DOHH2 (cell line): ENCODE measurements around the gene PCBP3.

Experiments used
- H3F3A ChIP-seq: fragments of 200-600 bp; sonication (generic), shearing (Covaris generic); 2 replicates; pipeline ENCODE4 v1.6.0; 2016; ENCODE audit warnings: antibody characterized with exemption, mild to moderate bottlenecking; ENCODE audit not compliant: control insufficient read depth, insufficient read depth
- H3K27ac ChIP-seq: fragments of 200-600 bp; sonication (generic); 2 replicates; pipeline ENCODE4 v1.5.1; 2014; ENCODE audit warnings: low read depth, mild to moderate bottlenecking, low read length, moderate library complexity
- H3K27me3 ChIP-seq: fragments of 200-600 bp; sonication (generic); 2 replicates; pipeline ENCODE4 v1.6.1; 2014; ENCODE audit warnings: mild to moderate bottlenecking, low read length, mixed read lengths; ENCODE audit not compliant: control insufficient read depth
- H3K36me3 ChIP-seq: fragments of 200-600 bp; sonication (generic); 2 replicates; pipeline ENCODE4 v1.6.1; 2014; ENCODE audit warnings: mild to moderate bottlenecking, low read length, moderate library complexity, mixed read lengths; ENCODE audit not compliant: control insufficient read depth
- H3K4me1 ChIP-seq: fragments of 200-600 bp; sonication (generic); 2 replicates; pipeline ENCODE4 v1.6.1; 2014; ENCODE audit warnings: mild to moderate bottlenecking, low read length, mixed read lengths; ENCODE audit not compliant: control insufficient read depth
- H3K4me2 ChIP-seq: fragments of 200-600 bp; sonication (generic); 2 replicates; pipeline ENCODE4 v1.6.0; 2014; ENCODE audit warnings: mild to moderate bottlenecking, low read length, moderate library complexity
- H3K4me3 ChIP-seq: fragments of 200-600 bp; sonication (generic); 2 replicates; pipeline ENCODE4 v1.5.1; 2014; ENCODE audit warnings: mild to moderate bottlenecking, low read length, mixed read lengths
- H3K79me2 ChIP-seq: fragments of 200-600 bp; sonication (generic); 2 replicates; pipeline ENCODE4 v1.6.1; 2014; ENCODE audit warnings: mild to moderate bottlenecking, low read length, mixed read lengths; ENCODE audit not compliant: control insufficient read depth
- H3K9me2 ChIP-seq: fragments of 200-600 bp; sonication (generic); replicated peaks from 2 replicates; pipeline ENCODE4 v1.6.1; 2014; ENCODE audit warnings: mild to moderate bottlenecking, low read length, mixed read lengths; ENCODE audit not compliant: control insufficient read depth
- H3K9me3 ChIP-seq: fragments of 200-600 bp; sonication (generic); 2 replicates; pipeline ENCODE4 v1.6.1; 2014; ENCODE audit warnings: antibody characterized with exemption, low read length, mixed read lengths; ENCODE audit not compliant: control insufficient read depth, insufficient read depth
- H4K20me1 ChIP-seq: fragments of 200-600 bp; sonication (generic); 2 replicates; pipeline ENCODE4 v1.6.0; 2014; ENCODE audit warnings: low read depth, mild to moderate bottlenecking, antibody characterized with exemption, low read length, moderate library complexity; ENCODE audit not compliant: control insufficient read depth, insufficient read depth
- CTCF ChIP-seq: fragments of 200-600 bp; sonication (generic); IDR thresholded peaks from one replicate; pipeline ENCODE4 v1.5.1; 2014; ENCODE audit warnings: antibody characterized with exemption, mild to moderate bottlenecking, low read depth, low read length; ENCODE audit not compliant: poor library complexity, severe bottlenecking
- EZH2phosphoT487 ChIP-seq: fragments of 200-600 bp; sonication (generic); IDR thresholded peaks from 2 replicates; pipeline ENCODE4 v1.6.1; 2017; ENCODE audit warnings: borderline replicate concordance, mild to moderate bottlenecking, antibody characterized with exemption, low read length, moderate library complexity, mixed read lengths

The PCBP3 gene

GRCh38 chr21:45723049-45723958 lies 79.8 kb downstream of the PCBP3 start:
- Histone ChIP-seq H3K9me2 (no peaks in the 10 kb centered on the region), H3K27ac (no peak overlapping the region), H3K4me1 (no peaks in the 10 kb centered on the region), H4K20me1 (no peaks in the 10 kb centered on the region), H3F3A (no peaks in the 10 kb centered on the region), H3K79me2 (no peaks in the 10 kb centered on the region), H3K4me3 (no peak overlapping the region), H3K36me3 (no peaks in the 10 kb centered on the region), H3K9me3 (no peaks in the 10 kb centered on the region), H3K4me2 (no peak overlapping the region), H3K27me3 (peaks cover 2% of the 10 kb centered on the region; the same call in 1 of the 2 replicates)
- TF ChIP-seq EZH2phosphoT487 (no peak), CTCF (no peak)

- Histone ChIP-seq H3K9me3 (no peaks in the 10 kb centered on the region), H3F3A (no peaks in the 10 kb centered on the region), H3K27me3 (no peaks in the 10 kb centered on the region), H4K20me1 (no peaks in the 10 kb centered on the region), H3K4me3 (no peak overlapping the region), H3K9me2 (no peaks in the 10 kb centered on the region), H3K27ac (no peak overlapping the region), H3K4me2 (no peak overlapping the region), H3K36me3 (no peaks in the 10 kb centered on the region), H3K4me1 (no peaks in the 10 kb centered on the region), H3K79me2 (no peaks in the 10 kb centered on the region)
- no peak for TF ChIP-seq EZH2phosphoT487
- TF ChIP-seq CTCF = no peak
Measured at GRCh38 chr21:45724345-45724961, 80.9 kb downstream of the PCBP3 start.

GRCh38 chr21:45724994-45725843 lies 81.7 kb downstream of the PCBP3 start:
- Histone ChIP-seq H3K4me2 (no peak overlapping the region), H3K36me3 (no peaks in the 10 kb centered on the region), H3K9me3 (no peaks in the 10 kb centered on the region), H4K20me1 (no peaks in the 10 kb centered on the region), H3K9me2 (no peaks in the 10 kb centered on the region), H3K27ac (no peak overlapping the region), H3K79me2 (no peaks in the 10 kb centered on the region), H3F3A (no peaks in the 10 kb centered on the region), H3K27me3 (no peaks in the 10 kb centered on the region), H3K4me3 (no peak overlapping the region), H3K4me1 (no peaks in the 10 kb centered on the region)
- TF ChIP-seq CTCF = no peak
- TF ChIP-seq EZH2phosphoT487 = no peak
